ENCODE results near the gene ACD.

Gene ACD

GRCh38 chr16:67677712-67678111 is 17.7 kb upstream of the ACD start:
- no peak for FAIRE-seq
- TF ChIP-seq TAF1 (IDR thresholded peaks at IDR 0.05; ENCODE audit: low read depth, low read length) (no peak), POU2F2 (IDR thresholded peaks at IDR 0.05; ENCODE audit: low read depth, low read length) (no peak), POLR2A (IDR thresholded peaks at IDR 0.05; ENCODE audit: low read depth, low read length) (no peak), PAX5 (IDR thresholded peaks at IDR 0.05; ENCODE audit: insufficient read depth, low read length, severe bottlenecking) (no peak), POLR2AphosphoS5 (IDR thresholded peaks at IDR 0.05; ENCODE audit: low read depth, low read length) (no peak), SPI1 (IDR thresholded peaks at IDR 0.05; ENCODE audit: low read depth, low read length) (no peak)

GRCh38 chr16:67676939-67677338 is 16.9 kb upstream of the ACD start:
- TF ChIP-seq POLR2A (IDR thresholded peaks at IDR 0.05; ENCODE audit: low read depth, low read length), result no peak
- TF ChIP-seq TAF1 (IDR thresholded peaks at IDR 0.05; ENCODE audit: low read depth, low read length), result no peak
- DNase-seq (ENCODE audit: insufficient read length, low spot score) (no peak), FAIRE-seq (no peak)

More at GRCh38 chr16:67677712-67678111, 17.7 kb upstream of the ACD start:
- DNase-seq (ENCODE audit: insufficient read length, low spot score), result no peak

GRCh38 chr16:67676516-67676915 is 16.5 kb upstream of the ACD start:
- DNase-seq (ENCODE audit: insufficient read length, low spot score), result no peak
- TF ChIP-seq POU2F2 (IDR thresholded peaks at IDR 0.05; ENCODE audit: low read depth, low read length) (no peak), TAF1 (IDR thresholded peaks at IDR 0.05; ENCODE audit: low read depth, low read length) (no peak), POLR2A (IDR thresholded peaks at IDR 0.05; ENCODE audit: low read depth, low read length) (no peak), SPI1 (IDR thresholded peaks at IDR 0.05; ENCODE audit: low read depth, low read length) (no peak), POLR2AphosphoS5 (IDR thresholded peaks at IDR 0.05; ENCODE audit: low read depth, low read length) (no peak), PAX5 (IDR thresholded peaks at IDR 0.05; ENCODE audit: insufficient read depth, low read length, severe bottlenecking) (no peak)
- no peak for FAIRE-seq

- FAIRE-seq, result no peak
- TF ChIP-seq POU2F2 (IDR thresholded peaks at IDR 0.05; ENCODE audit: low read depth, low read length) (no peak), PAX5 (IDR thresholded peaks at IDR 0.05; ENCODE audit: insufficient read depth, low read length, severe bottlenecking) (no peak)
- DNase-seq (ENCODE audit: insufficient read length, low spot score), result no peak
Observed at GRCh38 chr16:67675999-67676398, 15.9 kb upstream of the ACD start.

- no peak for DNase-seq (ENCODE audit: insufficient read length, low spot score)
- no peak for FAIRE-seq
- no peak for TF ChIP-seq POU2F2 (IDR thresholded peaks at IDR 0.05; ENCODE audit: low read depth, low read length)
- no peak for TF ChIP-seq POLR2A (IDR thresholded peaks at IDR 0.05; ENCODE audit: low read depth, low read length)
- TF ChIP-seq SPI1 (IDR thresholded peaks at IDR 0.05; ENCODE audit: low read depth, low read length), result no peak
Observed at GRCh38 chr16:67675579-67675935, 15.5 kb upstream of the ACD start.

GRCh38 chr16:67674851-67675578 is 15.0 kb upstream of the ACD start:
- FAIRE-seq (no peak), DNase-seq (ENCODE audit: insufficient read length, low spot score) (no peak)
- TF ChIP-seq POU2F2 (IDR thresholded peaks at IDR 0.05; ENCODE audit: low read depth, low read length) (no peak), PAX5 (IDR thresholded peaks at IDR 0.05; ENCODE audit: insufficient read depth, low read length, severe bottlenecking) (no peak), POLR2AphosphoS5 (IDR thresholded peaks at IDR 0.05; ENCODE audit: low read depth, low read length) (no peak), SPI1 (IDR thresholded peaks at IDR 0.05; ENCODE audit: low read depth, low read length) (no peak), POLR2A (IDR thresholded peaks at IDR 0.05; ENCODE audit: low read depth, low read length) (no peak), TAF1 (IDR thresholded peaks at IDR 0.05; ENCODE audit: low read depth, low read length) (no peak)

- no peak for FAIRE-seq
- no peak for DNase-seq (ENCODE audit: insufficient read length, low spot score)
- no peak for TF ChIP-seq SPI1 (IDR thresholded peaks at IDR 0.05; ENCODE audit: low read depth, low read length)
- TF ChIP-seq TAF1 (IDR thresholded peaks at IDR 0.05; ENCODE audit: low read depth, low read length), result no peak
- TF ChIP-seq POLR2A (IDR thresholded peaks at IDR 0.05; ENCODE audit: low read depth, low read length), result no peak
- TF ChIP-seq POU2F2 (IDR thresholded peaks at IDR 0.05; ENCODE audit: low read depth, low read length), result no peak
- TF ChIP-seq POLR2AphosphoS5 (IDR thresholded peaks at IDR 0.05; ENCODE audit: low read depth, low read length), result no peak
- no peak for TF ChIP-seq PAX5 (IDR thresholded peaks at IDR 0.05; ENCODE audit: insufficient read depth, low read length, severe bottlenecking)
Observed at GRCh38 chr16:67673712-67674580, 13.9 kb upstream of the ACD start.

GRCh38 chr16:67672739-67673662 is 12.9 kb upstream of the ACD start:
- TF ChIP-seq SPI1 (IDR thresholded peaks at IDR 0.05; ENCODE audit: low read depth, low read length) (no peak), PAX5 (IDR thresholded peaks at IDR 0.05; ENCODE audit: insufficient read depth, low read length, severe bottlenecking) (peak; percentile 89)
- peak; percentile 90 for FAIRE-seq
- peak; percentile 79 for DNase-seq (ENCODE audit: insufficient read length, low spot score)

GRCh38 chr16:67672306-67672705 is 12.2 kb upstream of the ACD start:
- FAIRE-seq, result no peak
- no peak for DNase-seq (ENCODE audit: insufficient read length, low spot score)
- TF ChIP-seq POLR2AphosphoS5 (IDR thresholded peaks at IDR 0.05; ENCODE audit: low read depth, low read length) (no peak), POU2F2 (IDR thresholded peaks at IDR 0.05; ENCODE audit: low read depth, low read length) (no peak), TAF1 (IDR thresholded peaks at IDR 0.05; ENCODE audit: low read depth, low read length) (no peak), SPI1 (IDR thresholded peaks at IDR 0.05; ENCODE audit: low read depth, low read length) (no peak)
